HG03039 (cell line): ENCODE results near the gene STING1.
A peak's percentile ranks its signal among the peaks of the same experiment; 100 is the strongest.
"Not testable (repeated sequence)": the region's sequence is repeated elsewhere in the genome, so short reads cannot be mapped to it uniquely, and the experiment has no call there.

Experiments used
- ATAC-seq: cut with Tn5 transposase; IDR thresholded peaks from one replicate; pipeline ENCODE4 v1.9.1; 2021; ENCODE audit warnings: mild to moderate bottlenecking, moderate library complexity; ENCODE audit not compliant: unreplicated experiment

The STING1 gene

DNA sequence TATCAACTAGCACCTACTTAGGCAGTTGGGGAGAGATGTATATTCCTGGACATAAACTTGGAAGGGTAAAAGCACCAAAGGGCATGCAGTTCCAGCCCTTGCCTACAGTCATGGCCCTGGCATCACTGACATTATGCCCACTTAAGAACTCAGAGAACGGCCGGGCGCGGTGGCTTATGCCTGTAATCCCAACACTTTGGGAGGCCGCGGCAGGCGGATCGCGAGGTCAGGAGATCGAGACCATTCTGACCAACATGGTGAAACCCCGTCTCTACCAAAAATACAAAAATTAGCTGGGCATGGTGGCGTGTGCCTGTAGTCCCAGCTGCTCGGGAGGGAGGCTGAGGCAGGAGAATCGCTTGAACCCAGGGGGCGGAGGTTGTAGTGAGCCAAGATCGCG is 42.1 kb downstream of the STING1 start:
- ATAC-seq = not testable (repeated sequence)

DNA sequence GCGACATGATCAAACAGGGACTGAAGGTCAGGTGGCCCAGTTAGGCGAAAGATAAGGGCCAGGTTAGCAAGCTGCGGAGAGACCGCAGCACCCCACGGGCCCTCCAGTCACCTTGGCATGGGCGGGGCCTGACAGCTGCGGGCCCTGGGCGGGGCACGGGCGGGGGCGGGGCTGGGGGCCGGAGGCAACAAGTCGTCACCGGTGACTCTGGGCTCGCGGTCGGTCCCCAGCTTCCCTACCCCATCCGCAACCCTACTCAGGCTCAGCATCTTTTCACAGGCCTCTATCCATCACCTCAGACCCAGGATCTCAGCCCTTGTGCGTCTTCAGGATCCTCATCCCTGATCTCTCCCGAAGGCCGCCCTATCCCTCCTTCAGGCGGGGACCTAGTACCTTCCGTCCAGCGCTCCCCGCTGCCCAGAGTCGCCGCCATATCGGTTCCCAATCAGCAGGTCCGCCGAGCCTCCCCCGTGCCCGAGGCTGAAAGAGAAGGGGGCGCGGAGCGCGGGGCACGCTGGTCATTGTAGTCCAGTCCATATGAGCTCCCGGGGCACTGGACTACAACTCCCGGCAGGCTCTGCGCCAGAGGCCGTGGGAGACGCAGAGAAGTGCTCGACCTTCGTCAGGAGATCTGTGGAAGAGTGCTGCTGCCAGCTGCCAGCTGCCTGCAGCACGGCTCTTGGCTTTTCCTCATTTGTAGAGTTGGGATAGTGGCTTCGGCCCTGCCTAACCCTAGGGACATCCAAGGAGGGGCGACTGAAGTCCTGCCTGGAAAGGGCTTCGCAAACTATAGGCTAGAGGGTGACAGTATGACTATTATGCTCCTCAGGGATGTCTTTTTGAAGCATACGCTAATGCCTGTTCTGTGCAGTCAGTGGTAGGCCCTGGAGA is 43.3 kb downstream of the STING1 start, which contains the start of gene DNAJC18:
Gene DNAJC18, minus strand, starts transcription at position 513 of the 891 bp plus-strand sequence. Its CDS starts 80 bp downstream, at position 433.
- peak; percentile 90 for ATAC-seq

DNA sequence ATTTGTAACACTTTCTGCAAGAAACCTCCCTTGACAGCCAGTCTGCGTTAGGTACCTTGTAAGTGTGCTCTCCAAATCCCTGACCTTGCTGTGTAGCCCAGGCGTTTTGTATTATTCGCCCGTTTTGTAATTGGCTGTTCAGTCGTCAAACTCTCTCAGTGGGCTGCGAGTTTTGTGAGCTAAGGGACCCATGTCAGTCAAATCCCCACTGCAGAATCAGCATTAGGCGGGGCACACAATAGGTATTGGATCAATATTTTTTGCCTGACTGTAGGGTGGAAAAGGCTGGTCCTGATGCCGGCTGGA is 43.9 kb downstream of the STING1 start:
- peak; percentile 2 for ATAC-seq

DNA sequence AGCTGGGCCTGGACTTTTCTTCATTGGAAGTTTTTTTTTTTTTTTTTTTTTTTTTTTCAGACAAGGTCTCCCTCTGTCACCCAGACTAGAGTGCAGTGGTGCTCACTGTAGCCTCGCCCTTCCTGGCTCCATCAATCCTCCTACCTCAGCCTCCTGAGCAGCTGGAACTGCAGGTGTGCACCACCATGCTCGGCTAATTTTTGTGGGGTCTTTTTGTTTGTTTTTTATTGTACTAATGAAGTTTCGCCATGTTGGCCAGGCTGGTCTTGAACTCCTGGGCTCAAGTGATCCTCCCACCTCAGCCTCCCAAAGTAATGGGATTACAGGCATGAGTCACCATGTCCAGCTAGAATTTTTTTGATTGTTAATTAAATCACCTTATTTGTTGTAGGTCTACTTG is 46.9 kb downstream of the STING1 start:
- no peak for ATAC-seq

DNA sequence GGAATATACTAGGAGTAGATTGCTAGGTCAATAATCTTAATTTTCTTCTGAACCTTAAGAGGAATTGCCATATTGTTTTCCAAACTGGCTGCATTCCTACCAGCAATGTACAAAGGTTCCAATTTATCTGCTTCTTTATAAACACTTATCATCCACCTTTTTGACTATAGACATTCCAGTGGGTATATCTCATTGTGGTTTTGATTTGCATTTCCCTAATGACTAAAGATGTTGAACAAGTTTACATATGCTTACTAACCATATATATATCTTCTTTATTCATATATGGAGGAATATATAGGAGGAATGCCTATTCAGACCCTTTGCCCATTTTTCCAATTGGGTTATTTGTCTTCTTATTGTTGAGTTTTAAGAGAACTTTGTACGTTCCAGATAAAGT is 50.9 kb downstream of the STING1 start:
- no peak for ATAC-seq

DNA sequence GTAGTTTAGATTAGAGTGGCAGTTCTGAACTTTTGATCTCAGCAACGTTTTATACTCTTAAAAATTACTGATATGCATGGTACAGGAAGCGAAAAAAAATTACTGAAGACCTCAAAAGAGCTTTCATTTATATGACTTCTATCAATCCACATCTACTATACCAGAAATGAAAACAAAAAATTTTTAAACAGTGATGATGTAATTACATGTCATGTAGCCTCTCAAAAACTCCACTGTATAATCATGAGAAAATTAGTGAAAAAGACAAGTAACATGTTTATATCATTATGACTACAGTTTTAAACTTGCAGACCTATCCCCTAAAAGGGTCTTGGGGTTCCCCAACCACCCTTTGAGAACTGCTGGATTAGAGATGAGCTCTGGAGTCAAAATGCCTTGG is 52.5 kb downstream of the STING1 start:
- no peak for ATAC-seq

DNA sequence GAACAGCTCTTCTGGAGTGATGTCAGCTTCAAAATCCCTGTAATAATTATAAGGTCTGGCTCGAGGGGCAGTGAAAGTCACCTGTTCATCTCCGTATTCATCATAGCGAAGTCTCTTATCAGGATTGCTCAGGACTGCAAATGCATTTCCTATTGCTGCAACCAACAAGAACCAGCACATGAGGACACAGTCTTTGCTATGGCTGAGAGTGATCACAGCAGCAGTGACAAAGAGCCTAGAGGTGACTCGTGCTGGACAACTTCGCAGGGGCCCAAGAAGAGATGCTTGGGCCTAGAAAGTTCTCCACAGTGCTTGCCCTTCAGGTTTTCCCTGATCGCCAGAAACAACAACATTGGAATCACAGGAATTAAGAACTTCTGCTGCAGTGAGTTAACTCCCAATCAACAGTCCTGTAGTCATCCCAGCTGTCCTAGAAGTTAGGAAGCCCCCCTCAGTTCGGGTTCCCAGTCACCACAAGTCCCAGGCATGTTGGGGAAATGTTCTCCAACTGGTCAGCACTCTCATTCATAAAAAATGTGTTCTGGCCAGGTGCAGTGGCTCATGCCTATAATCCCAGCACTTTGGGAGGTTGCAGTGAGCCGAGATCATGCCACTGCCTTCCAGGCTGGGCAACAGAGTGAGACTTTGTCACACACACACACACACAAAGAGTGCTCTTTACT is 56.2 kb downstream of the STING1 start:
- no peak for ATAC-seq
